GM21360 (cell line): ENCODE data around the gene CNKSR3.

Experiments used
- ATAC-seq: cut with Tn5 transposase; IDR thresholded peaks from one replicate; pipeline ENCODE4 v1.9.1; 2021; ENCODE audit warnings: mild to moderate bottlenecking, moderate library complexity; ENCODE audit not compliant: unreplicated experiment

The CNKSR3 gene

DNA sequence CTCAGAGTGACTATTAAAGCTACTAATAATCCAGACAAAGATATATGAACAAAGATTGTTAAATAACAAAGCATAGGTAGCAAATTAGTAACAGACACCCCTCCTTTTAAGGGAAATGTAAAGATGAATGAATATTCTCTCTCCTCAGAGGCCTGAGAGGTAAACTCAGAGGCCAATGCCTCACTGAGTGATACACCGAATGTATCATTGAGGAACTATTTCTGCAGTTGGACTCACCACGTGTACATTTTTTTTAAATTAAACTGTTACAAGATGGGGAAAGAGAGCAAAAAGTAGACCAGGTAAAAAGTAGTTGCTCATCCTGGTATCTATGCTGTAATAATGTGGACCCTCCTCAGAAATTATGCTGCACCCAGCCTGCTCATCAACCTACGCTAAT is 81.6 kb downstream of the CNKSR3 start:
- ATAC-seq, result no peak

DNA sequence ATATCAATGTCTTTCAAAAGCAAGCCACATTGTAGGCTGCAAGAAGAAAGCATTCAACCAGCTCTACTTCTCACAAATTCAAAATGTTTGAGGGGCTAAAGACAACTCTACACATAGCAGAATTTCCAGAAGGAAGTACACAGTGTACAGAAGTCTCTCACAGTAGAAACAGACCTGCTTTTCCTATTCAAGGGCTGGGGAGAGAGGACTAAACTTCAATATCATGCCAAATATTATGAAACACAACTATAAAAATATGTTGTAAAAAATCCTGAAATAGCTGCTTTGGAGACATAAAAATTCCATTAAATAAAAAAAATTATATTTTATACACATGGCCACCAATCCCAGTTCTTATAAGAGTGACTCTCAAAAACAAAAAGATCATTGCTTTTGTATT is 83.0 kb downstream of the CNKSR3 start:
- no peak for ATAC-seq

DNA sequence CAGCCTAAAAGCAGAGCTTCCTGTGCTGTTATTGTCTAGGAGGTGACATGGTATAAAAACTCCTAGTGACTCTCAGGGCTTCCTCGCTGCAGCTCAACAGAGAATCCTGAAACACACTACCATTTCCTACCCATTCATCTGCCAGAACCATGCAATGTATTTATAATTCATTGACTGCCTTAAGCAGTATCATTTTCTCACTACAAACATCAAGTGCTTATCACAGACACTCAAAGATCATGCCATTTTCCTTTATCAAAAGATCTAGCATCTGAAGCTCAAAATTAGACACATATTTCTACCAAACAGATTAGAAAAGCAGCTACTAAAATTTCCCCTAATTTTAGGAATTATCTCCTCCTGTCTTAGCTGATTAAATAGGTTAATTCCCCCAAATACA is 83.5 kb downstream of the CNKSR3 start:
- ATAC-seq, result no peak

DNA sequence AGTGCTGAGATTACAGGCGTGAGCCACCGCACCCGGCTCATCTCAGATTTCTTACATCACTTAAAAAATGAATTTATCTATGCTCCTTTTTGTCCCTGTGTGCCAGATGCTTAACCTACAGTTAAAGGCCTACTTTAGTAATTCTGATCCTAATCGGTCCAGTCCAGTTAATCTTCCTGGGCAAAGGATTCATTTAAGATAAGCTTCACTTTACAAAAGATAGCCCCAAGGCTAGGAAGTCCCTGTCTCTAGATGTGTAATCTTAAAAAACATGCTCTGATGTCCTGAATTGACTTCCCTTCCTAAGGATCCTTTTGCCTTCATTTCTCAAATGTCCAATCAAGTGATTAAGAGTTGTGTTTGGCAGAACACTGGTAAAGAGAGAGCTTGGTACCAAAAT is 85.5 kb downstream of the CNKSR3 start:
- no peak for ATAC-seq

DNA sequence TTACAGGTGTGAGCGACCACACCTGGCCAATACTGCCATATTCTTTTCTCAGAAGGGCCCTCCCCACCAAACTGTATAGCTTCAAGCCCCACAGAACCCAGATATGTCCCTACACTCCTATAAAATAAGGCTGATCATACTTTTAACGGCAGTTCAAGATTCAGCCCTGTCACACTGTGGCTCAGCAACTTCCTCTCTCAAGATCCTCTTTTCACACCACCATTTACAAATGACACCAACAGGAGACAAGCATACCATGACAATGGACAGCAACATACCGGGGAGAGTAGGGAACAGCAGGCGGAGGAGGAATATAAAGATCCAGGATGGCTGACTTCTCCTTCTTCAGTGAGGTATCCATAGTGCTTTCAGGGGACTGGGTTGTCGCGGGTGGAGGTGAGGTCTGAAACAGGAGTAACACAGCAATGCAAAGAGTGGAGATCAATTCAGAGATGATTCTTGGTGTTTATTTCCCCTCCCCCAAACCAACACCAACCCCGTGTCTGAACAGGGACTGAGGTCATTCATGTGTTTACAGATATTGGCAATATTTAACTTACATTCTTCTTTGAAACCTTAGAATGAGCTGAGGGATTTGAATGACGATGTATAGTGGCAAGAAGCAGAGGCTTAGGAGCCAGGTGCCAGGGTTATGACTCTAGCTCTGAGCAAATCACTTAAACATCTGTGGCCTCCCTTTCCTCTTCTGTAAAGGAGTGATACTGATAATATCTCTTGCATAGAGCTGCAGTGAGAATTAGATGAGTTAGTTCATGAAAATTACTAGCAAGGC is 96.3 kb downstream of the CNKSR3 start:
- no peak for ATAC-seq

DNA sequence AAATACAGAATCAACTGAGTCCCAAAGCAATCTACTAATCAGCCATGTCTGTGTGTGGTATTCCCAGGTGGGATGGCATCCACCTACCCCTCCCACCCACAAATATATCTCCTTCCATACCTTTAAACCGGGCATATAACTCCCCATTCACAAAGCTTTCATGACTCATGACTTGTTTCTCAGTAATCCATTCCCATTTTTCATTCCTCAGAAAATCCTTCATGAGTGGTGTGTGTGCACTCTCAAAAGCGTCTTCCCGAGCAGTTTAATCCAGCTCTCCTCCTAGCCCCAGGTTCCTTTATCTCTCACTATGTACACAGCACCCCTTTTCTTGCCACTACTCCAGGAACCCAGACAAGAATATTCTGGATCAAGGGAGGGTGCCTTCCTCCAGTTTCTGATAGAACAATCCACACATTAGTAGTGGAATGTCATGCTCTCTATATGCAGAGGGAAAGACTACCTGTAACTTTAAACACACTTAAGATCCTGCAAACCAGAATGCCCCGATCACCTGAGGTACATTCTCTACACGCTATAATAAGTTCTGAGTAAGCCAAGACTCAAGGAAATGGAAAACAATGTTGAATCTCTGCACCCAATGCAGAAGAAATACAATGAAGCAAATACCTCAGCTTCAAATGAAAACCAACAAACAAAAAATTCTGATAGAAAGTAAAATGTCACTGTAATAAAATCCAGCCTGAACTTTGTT is 98.2 kb downstream of the CNKSR3 start:
- ATAC-seq, result no peak

DNA sequence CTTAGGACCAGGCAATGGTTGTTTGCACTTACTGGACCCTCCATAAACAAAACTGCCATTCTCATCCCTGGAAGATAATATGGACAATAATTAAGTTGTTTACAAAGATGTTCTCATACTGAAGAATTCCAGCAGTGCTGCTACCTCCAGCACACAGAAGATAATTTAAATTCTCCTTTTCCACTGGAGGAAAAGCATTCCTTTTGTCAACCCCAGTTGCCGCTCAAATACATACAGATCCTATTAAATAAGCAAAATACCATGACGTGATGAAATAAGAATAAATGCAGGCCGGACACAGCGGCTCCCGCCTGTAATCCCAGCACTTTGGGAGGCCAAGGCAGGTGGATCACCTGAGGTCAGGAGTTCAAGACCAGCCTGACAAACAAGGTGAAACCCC is 99.4 kb downstream of the CNKSR3 start:
- no peak for ATAC-seq

DNA sequence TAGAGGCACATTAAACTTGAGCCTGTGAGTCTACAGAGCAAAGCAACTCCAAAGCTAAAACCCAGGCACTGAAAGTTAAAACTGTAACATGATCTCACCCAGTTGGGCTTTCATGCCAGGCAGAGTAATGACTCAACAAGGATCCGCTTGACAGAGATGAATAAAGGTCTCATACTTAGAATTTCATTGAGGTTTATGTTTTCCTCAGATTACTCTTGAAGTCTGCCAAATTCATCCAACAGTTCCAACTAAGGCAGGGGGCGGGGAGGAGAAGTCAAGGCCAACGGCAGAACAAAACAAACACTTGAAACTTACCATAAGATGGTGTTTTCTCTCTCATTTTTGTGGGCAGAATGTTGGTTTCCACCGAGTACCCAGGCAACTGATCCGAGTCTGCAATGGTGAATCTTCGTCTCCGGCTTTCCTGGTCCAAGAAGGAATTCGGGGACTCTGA is 99.8 kb downstream of the CNKSR3 start:
- no peak for ATAC-seq

DNA sequence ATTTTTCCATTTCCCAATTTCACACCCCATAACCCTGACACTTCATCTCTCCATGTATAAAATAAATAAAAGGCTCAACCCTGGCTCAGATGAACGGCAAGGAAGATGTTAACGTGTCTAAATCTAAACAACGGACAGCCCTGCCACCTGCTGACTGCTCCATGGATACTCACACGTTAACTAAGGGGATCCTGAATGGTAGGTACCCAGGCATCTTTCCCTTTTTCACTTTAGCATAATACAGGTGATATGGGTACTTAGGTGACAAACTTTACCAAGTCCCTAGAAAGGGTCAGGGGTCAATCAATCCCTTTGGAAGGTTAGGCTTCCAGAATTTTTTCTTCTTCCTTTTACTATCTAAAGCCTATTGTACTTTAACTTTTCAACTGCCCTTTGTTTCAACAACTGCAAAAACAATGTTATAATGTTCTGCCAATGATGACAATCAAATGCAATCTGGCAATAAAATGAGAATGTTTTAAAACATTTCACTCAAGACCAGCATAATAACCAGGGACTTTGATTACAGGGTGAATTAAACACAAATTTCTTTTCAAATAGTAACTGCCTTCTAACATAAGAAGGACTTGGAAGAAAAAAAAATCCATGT is 101.5 kb downstream of the CNKSR3 start:
- ATAC-seq, result no peak

DNA sequence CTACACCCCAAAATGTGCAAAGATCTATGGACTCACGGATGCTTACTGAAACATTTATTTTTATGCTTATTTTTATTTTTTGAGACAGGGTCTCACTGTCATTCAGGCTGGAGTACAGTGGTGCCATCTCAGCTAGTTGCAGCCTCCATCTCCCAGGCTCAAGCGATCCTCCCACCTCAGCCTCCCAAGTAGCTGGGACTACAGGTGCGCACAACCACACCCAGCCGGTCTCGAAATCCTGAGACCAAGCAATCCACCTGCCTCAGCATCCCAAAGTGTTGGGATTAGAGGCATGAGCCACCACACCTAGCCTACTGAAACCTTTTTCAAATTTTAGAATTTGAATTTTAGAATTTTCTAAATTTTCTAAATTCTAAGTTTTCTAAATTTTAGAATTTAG is 103.0 kb downstream of the CNKSR3 start:
- no peak for ATAC-seq

DNA sequence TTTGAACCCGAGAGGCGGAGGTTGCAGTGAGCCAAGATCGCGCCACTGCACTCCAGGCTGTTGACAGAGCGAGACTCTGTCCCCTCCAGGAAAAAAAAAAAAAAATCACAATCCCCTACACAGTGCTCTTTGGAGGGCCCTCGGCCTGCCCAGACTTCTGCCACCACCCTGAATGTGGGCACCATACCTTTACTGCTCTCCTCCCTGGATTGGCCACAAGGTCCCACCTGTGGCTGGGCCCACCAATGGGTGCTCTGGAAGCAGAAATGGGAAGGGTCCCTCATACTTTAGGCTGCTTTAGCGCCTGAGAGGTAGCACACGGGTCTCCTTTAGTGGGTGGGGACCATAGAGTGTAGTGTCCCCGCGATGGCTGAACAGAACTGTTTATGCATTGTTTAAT is 103.6 kb downstream of the CNKSR3 start:
- ATAC-seq, result no peak

DNA sequence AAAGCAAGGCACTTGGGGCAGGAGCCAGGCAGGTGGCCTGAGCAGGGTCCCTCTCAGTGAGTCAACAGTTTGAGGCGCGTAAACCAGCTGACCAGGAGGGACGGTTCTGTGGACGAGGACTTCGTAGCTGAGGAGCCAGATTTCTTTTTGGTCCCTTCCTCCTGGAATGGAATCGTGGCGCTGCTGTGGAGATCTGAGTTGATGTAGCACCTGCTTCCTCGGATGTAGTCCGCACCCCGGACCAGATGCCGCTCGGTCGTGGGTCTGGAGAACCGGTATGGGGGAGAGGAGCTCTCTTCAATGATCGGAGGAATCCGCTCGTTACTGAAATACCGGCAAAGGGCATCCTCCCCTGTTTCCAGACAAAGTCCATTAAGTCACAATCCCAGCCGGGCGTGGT is 104.2 kb downstream of the CNKSR3 start:
- ATAC-seq, result no peak

DNA sequence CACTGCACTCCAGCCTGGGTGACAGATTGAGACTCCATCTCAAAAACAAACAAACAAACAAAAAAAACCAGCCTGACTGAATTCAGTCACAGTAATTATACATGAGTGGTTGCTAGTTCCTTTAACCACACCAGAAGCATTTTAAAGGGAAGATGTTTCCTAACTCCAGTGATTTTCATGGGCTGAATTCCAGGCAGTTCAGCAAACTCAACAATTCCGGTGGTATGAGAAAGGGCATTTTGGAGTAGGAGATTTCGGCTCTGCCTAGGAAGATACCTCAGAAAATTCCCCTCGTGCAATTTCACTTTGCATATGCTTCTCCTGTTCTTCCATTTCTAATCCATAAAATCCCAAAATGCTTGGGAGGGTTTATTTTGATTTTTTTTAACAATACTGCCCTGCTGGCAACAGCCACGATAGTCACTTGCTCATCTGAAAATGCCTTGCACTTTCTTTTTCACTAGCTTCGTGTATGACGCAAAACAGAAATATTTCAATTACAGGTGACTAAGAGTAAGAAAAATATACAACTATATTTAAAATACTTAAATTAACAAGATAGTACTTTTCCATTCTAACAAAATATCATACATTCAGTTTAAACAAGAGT is 105.6 kb downstream of the CNKSR3 start:
- ATAC-seq, result peak; percentile 46

DNA sequence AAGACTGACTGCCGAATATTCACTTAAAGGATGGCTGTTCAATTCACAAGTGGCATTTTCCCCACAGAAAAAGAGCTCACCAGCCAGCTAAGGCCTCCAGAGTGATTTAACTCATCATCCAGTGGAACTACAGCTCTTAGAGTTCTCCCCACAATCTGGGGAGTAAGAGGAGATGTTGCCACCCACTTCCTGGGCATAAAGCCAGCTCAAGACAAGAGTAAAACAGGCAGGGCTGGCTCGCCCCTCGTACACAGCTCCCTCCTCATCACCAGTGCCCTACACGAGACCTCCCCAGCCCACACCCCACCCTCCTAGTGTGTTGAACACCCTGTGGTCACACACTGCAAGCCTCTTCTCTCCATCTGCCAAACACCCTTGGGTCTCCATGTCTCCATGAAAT is 106.7 kb downstream of the CNKSR3 start:
- no peak for ATAC-seq

DNA sequence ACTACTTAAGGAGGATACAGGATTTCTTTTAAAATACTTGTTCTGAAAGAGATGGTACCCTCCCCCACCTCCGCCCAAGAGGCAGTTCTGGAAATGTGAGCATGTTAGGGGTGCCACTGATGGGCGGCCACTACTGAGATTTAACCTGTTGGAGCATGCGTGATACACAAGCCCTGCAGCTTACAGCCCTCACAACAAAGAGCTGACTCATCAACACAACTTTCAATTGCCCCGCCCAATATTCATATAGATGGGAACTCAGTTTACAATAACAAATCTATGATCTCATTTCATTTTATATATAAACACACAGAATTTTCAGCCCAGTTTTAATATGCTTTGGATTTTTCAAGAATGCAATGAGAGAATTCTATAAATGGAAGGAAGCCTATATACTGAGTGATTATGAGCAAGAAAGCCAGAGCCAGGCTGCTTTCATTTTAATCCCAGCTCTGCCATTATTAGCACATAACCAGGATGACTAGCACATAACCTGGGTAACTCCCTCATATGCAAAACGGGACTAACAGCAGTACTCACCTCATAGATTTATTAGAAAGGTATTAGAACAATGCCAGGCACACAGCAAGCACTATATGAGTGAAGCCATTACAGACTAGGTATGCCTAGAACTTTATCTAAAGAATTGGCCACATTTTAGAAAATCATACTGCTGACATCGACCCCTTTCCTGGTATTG is 108.3 kb downstream of the CNKSR3 start:
- ATAC-seq, result no peak

DNA sequence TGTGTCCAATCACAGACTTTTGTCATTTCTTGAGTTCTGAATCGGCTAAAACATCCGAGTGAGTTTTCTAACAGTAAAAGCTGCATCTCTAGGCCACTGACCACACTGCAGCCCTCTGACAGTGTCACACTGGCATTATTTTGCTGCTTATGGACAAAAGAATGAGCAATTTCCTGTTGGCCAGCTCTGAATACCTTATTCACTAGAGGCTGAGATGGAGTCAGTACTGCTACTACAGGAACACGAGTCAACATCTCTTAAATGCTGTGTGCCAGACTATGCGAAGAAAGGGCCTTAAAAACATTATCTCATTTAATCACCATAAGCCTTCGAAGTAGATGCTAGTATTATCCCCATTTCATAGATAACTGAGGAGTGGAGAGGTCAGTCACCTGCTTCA is 111.4 kb downstream of the CNKSR3 start:
- no peak for ATAC-seq

DNA sequence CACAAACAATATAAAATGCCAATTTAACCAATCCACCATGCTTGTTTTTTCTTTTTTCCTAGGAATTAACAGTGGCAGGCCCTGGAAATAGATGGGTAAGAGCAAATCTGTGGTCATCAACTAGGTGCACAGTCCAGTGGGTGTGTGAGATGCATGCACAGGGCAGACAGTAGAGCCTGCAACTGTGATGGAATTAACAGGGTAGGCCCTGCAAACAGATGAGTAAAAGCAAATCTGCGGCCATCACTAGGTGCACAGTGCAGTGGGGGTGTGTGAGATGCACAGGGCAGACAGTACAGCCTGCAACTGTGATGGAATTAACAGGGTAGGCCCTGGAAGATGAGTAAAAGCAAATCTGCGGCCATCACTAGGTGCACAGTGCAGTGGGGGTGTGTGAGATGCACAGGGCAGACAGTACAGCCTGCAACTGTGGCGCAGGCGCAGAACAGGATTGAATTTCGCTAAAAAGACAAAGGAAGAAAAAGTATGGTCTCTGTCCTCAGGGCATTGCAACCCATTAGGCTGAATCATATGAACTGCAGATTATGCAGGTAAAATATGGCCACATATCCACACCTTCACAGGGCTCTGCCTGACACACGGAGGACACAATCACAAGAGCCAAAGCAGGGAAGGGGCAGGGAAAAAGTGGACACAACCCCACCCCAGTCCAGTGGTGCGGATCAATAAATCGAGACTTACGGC is 112.8 kb downstream of the CNKSR3 start:
- ATAC-seq, result no peak

DNA sequence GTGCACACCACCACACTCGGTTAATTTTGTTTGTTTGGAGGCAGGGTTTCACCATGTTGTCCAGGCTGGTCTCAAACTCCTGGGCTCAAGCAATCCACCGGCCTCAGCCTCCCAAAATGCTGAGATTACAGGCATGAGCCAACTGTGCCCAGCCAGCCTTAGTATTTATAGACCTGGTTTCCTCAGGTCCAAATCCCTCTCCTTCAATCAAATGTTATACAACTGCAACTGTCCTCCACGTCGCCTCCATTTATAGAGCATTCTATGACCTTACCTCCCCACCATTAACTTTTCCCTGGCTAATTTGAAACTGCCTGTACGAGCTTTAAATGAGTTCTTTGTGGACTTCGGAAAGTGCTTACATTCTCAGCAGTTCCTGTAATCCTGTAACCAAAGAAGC is 114.6 kb downstream of the CNKSR3 start:
- no peak for ATAC-seq

DNA sequence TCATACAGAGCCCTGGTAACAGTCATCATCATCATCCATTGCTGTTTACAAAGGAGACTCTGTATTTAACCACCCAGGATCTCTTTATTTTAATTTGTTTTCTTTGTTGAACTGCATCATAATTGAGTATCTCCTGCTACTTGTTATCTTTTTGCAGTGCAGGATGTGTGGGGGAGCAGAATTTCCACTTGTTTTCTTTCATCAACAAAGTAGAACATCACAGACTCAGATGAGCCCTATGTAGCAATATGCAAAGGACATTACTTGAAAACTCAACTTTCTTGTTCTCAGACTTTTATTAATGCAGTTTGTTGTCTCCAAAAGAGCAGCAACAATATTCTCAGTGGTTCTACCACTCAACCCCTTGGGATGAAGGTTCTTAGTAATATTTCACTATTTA is 115.2 kb downstream of the CNKSR3 start:
- no peak for ATAC-seq

DNA sequence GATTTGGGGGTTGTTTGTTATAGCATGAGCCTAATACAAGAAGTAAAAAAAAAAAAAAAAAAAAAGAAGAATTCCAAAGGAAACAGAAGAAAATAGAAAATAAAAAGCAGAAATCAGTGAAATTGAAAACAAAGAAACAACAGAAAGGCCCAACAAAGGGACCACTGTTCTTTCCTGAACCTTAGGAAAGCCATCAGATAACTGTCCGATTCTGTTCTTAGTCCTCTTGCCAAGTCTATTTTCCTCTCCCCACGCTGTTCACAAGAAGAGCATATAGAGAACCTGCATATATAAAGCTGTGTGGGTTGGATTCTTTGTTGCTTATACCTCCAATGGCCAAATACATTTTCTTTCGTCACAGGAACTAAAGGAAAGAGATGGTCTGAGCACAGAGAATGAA is 115.9 kb downstream of the CNKSR3 start:
- ATAC-seq, result no peak
